K562 (cell line): ENCODE data around the gene ZNF358. TPM values are rescaled to one million over a fixed set of nuclear protein-coding genes. Genes with fewer than 3 reads are reported as not detected.

Source experiments
- ADNP ChIP-seq: fragments of 200-800 bp; sonication (Bioruptor generic); IDR thresholded peaks from 2 replicates; pipeline ENCODE4 v1.6.1; 2016; ENCODE audit warnings: missing genetic modification characterization, missing compliant biosample characterization
- ARHGAP35 ChIP-seq: fragments of 450-650 bp; IDR thresholded peaks from 2 replicates; pipeline ENCODE4 v1.6.1; 2018; ENCODE audit not compliant: partially characterized antibody
- ARID4B ChIP-seq: sonication (generic); formaldehyde crosslinking; IDR thresholded peaks from 2 replicates; pipeline ENCODE4 v1.8.0; 2022; ENCODE audit warnings: mild to moderate bottlenecking, missing genetic modification reagents
- BCL6 ChIP-seq: fragments of 250-450 bp; sonication (Bioruptor Pico); IDR thresholded peaks from 2 replicates; pipeline ENCODE4 v1.4.0; 2020
- CHD1 ChIP-seq: fragments of 200-600 bp; sonication (generic); IDR thresholded peaks from one replicate; pipeline ENCODE4 v1.6.1; 2012; ENCODE audit warnings: mild to moderate bottlenecking, moderate library complexity, low read length, inconsistent platforms
- COPS2 ChIP-seq: fragments of 450-650 bp; conservative IDR thresholded peaks from 2 replicates; pipeline ENCODE4 v1.6.1; 2016; ENCODE audit warnings: mild to moderate bottlenecking, moderate library complexity
- ETS1 ChIP-seq: conservative IDR thresholded peaks from 2 replicates; pipeline ENCODE4 v1.6.1; 2011; ENCODE audit warnings: low read depth, mild to moderate bottlenecking, low read length; ENCODE audit not compliant: control insufficient read depth
- MBD2 ChIP-seq: sonication (generic); IDR thresholded peaks from 2 replicates; pipeline ENCODE4 v1.6.1; 2016; ENCODE audit warnings: low read depth, borderline replicate concordance
- POLR2A ChIP-seq: fragments of 450-650 bp; conservative IDR thresholded peaks from 2 replicates; pipeline ENCODE4 v1.6.1; 2016
- ZBTB40 ChIP-seq, 2 experiments: fragments of 450-650 bp in 1 of 2; sonication (generic) in 1 of 2; formaldehyde crosslinking in 1 of 2; IDR thresholded peaks; 2 replicates each; pipeline versions ENCODE4 v1.7.1 to v1.9.0; 2016 to 2022; ENCODE audit warnings: inconsistent platforms in 1 of 2, mild to moderate bottlenecking in 1 of 2, missing genetic modification reagents in 1 of 2
- ZNF431 ChIP-seq: sonication (generic); formaldehyde crosslinking; IDR thresholded peaks from 2 replicates; pipeline ENCODE4 v1.8.0; 2022; ENCODE audit warnings: mild to moderate bottlenecking, missing genetic modification reagents
- polyA plus RNA-seq, 8 experiments: library from polyadenylated mRNA; depleted of rRNA in 4 of 8; stranded (reverse) in 5 of 8; unstranded in 3 of 8; fragments of >200 nt; fragmentation: Nextera tagmentation in 2 of 8; fragmentation: Illumina TruSeq in 1 of 8; extraction: Ambion mirVana in 2 of 8; extraction: Trizol in 1 of 8; gene quantifications; 2 replicates each; pipeline versions ENCODE4 v1.2.1 to v1.2.3, GENCODE V29; 2011 to 2014; ENCODE audit warnings: inconsistent platforms in 1 of 8, missing spikeins in 1 of 8
- total RNA-seq, 7 experiments: library from RNA; depleted of rRNA in 6 of 7; stranded (reverse); fragments of >200 nt in 6 of 7; fragmentation: Illumina TruSeq in 2 of 7; extraction: Trizol in 2 of 7; gene quantifications; 2 replicates each; pipeline versions ENCODE4 v1.2.1 to v1.2.3, GENCODE V29; 2011 to 2021; ENCODE audit warnings: low replicate concordance in 1 of 7

The ZNF358 gene
- total and polyA plus RNA-seq, 9 of the 15 experiments (the other 6 are each of a cell fraction or from before 2014, with no cell fraction given), result 0.04 to 17.2 (median 4.9) TPM

- TF ChIP-seq CHD1, result no peak
- peak; percentile 18; the same call in 1 of the 2 replicates for TF ChIP-seq MBD2
- no peak for TF ChIP-seq COPS2
- TF ChIP-seq BCL6 (CRISPR knock-in tag), result no peak
- no peak for TF ChIP-seq ADNP (tag)
- TF ChIP-seq ARHGAP35, result peak; percentile 65
- TF ChIP-seq ARID4B (CRISPR knock-in tag), result 0 out of 2 replicates have a peak, but pooled peaks have one; percentile 46
- peak; percentile 94 for TF ChIP-seq ETS1
- TF ChIP-seq ZNF431 (CRISPR knock-in tag), result no peak
- peak; percentile 69 for TF ChIP-seq ZBTB40 (IDR thresholded peaks at IDR 0.05)
- TF ChIP-seq ZBTB40 (CRISPR knock-in tag; IDR thresholded peaks at IDR 0.05), result no peak
- 0 out of 2 replicates have a peak, but pooled peaks have one; percentile 33 for TF ChIP-seq POLR2A
Measured at GRCh38 chr19:7515645-7516151, at the start of gene ZNF358 (continued).
